ELR (cell line): Measurements from ENCODE around the gene GATD1.

ENCODE experiments used
- DNase-seq: peaks from one replicate; pipeline ENCODE4 v3.0.0-alpha.2; 2015; ENCODE audit warnings: low read depth

The GATD1 gene

DNA sequence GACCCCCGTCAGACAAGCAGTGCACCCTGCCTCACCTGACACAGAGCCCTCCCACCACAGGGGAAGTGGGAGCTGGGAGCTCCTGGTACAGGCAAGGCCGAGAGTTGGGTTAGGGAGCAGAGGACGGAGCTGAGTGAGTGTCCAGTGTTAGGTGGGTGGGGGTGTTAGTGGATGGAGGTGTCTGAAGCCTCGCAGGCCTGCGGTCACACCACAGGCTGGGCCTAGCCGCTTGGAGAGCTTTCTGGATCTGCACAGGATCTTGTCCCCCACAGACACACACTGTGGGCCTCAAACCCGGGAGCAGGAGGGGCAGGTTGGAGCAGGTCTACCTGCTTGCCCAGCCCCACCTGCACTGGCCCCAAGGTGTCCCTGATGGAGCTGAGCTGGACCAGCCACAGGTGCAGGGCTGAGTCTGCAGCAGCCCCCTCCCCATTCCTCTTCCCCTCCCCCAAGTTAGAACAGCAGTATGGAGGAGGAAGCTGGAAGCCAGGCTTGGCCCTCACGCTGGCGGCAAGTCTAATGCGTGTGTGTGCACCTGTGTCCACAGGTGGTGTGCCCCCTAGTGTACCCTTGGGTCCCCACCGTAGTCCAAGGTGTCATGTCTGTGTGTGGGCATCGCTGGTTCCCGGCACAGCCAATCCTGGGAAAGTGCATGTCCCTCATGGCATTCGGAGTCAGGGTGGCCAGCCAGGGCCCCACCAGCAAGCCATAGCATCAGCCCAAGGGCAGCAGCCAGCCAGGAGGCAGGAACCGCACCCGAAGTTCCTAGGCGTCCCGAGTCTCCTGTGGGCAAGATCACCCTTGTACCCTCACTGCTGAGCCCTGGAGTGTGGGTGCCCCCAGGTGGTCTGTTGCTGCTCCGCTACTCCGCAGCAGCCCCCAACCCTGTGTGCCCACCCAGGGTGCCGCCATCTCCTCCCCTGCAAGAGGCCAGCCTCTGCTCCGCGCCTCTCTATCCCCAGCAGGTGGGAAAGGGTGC lies 2.0 kb upstream of the GATD1 start:
- DNase-seq = no peak

DNA sequence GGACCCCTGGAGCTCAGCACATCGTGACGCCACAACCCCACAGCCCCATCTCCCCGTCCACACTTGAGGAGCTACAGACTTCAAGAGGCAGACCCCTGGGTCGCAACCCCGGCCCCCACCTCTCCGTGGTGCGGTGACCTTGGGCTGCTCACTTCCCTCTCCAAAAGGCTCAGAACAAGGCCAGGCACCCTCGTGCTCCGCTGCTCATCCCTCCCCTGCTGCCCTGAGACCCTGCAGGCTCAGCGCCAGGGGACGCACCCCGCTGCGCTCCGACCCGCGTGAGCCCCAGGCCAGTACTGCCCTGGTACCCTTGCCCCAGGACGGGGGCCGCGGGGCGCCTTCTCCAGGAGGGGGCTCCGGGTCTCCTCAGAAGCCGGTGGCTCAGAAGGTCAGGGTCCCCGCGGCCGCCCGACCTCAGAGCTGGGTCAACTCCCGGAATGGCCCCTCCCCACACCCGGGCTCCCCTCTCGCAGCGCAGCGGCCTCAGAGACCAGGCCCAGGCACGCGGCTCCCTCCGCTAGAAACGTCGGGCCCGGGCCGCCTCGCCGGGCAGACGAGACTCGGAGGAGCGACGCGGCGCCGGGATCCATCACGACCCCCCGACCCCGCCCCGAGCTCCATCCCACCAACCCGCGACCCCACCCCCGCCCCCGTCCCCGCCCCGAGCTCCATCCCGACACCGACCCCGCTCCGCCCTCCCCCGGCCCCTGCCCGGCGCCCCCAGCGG lies 563 bp downstream of the GATD1 start:
- DNase-seq = peak; percentile 56

DNA sequence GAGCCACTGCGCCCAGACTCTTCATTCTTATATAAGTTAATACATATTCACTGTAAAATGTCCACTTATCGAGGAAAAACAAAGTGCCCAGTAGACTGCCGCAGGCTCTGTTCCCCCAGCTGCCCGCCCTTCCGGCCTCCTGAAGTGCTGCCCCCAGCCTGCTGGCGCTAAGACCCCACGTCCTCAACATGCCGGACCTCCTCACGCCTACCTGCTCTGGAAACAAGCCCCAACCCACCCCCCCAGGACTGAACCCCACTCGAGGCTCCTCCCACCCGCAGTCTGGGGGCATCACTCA lies 1.1 kb downstream of the GATD1 start:
- DNase-seq = peak; percentile 24

DNA sequence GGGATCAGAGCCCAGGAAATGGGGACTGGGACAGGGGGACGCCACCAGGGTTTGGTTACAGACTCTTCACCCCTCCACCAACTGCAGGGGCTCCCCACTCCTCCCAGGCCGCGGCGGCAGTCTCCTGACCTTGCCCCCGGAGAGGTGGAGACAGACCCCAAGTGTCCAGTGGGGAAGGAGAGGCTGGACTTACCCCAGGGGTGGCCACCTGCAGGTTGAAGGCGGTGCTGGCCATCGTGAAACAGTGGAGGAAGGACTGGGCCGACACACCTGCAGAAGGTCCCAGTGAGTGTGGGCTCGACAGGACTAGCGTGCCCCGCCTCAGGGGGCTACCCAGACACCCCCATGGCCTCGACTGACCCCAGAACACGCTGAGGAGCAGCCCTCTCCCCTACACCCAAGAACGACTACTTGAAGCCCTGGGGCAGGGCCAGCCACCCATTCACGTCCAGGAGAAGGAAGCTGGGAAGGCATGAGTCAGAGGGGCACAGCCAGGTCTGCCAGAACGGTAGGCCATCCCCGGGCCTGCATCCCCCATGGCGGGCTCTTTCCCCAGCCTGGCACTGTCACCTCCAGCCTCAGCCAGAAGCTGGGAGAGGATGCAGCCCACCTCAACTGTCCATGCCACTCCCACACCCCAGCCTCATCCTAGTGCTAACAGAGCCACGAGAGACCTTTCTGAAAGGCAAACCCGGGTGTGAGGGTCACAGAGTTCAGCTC lies 2.3 kb downstream of the GATD1 start:
- DNase-seq = peak; percentile 75

DNA sequence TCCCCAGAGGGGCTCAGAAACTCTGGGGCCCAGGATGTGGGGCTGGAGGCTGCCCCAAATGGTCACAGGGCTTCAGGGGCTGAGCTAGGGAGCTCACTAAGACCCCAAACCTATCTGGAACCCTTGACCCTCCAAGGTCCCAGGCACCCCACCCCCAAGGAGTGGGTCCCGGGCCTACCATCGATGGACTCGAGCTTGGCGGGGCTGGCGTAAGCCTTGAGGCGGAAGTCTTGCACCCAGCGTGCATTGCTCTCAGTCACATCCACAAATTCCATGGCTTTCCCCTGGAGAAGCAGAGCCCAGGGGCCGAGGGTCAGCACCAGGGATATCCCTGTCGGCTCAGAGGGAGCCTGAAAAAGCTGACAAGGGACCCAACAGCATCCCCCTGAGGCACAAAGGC lies 3.5 kb downstream of the GATD1 start:
- DNase-seq = no peak

DNA sequence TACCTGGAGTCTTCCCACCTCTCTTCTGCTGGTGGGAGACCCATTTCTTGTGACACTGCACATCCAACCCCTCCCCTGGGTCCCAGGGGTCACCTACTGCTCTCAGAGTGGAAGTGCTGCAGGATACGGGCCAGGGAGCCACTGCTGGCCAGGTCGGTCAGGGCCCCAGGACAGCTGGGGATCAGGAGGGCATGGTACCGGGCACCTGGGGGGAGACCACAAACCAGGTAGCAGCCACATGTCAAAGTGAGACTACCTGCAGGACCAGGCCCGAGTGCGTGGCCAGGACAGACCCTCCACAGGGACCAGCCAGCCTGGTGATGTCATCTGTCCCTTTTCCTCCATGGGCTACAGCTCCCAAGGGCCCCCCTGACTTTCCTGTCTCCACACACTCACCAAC lies 3.9 kb downstream of the GATD1 start:
- no peak for DNase-seq

DNA sequence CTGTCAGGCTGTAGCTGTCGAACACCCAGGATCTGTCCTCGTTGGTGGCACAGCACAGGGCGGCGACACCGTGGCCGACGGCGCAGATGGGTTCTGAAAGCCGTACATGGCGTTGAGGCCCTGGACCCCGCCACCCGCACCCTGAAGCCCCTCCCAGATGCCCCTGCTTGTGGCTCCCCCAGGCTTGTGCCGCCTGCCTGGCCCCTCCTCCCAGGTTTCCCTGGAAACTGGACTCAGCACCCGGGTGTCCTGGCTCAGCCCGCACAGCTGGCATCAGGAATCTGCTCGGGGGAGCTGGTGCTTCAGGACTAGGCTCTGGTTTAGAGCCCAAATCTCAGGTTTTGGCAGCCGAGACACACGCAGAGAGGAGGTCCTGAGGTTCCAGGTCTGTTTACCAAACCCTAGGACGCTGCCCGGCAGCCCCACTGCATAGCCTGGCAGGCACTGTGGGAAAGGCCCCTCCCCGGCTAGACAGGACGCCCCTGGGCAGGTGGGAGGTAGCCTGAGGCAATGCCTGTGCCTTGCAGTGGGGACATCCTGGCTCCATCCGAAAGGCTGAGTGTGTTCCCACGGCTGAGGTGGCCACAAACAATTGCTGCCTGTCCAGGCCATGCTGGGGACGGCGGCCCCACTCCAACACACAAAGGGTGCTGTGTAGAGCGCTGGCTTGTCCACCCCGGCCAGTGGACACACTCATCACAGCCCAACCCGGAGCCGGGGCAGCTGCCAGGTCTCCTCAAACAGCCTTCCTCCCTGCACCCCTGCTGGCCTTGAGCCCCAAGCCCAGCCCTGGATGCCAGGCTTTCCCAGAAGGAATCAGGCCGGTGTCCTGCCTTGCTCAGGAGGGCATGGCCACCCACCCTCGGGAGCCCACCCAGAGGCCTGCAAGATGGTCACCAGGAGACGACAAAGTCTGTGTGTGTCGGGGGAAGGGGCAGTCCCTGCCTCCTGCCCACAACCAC lies 4.6 kb downstream of the GATD1 start:
- no peak for DNase-seq

DNA sequence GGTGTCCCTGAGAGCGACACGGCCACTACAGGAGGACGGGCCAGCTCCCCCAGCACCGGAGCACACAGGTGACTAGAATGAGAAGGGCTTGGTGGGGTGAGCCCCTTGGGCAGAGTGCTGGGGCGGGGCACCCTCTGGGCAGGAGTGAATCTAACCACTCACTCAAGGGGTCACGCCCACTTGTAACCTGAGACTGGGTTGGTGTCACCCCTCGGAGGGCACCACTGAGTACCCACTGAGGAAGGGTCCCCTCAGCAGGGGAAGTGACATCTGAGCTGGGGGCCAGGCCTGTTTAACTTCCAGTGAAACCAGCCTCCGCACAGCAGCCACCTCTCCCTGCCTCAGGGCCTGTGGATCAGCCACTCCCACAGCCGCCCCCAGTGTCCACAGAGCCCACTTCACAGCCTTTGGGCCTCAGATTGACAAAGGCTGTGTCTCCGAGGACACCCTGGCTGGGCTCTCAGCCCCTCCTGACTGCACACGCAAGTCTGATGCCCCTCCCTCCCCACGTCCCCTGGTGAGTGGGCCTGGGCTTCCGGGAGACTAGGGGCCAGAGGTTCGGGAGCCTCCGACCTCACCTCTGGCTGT lies 5.6 kb downstream of the GATD1 start:
- no peak for DNase-seq

DNA sequence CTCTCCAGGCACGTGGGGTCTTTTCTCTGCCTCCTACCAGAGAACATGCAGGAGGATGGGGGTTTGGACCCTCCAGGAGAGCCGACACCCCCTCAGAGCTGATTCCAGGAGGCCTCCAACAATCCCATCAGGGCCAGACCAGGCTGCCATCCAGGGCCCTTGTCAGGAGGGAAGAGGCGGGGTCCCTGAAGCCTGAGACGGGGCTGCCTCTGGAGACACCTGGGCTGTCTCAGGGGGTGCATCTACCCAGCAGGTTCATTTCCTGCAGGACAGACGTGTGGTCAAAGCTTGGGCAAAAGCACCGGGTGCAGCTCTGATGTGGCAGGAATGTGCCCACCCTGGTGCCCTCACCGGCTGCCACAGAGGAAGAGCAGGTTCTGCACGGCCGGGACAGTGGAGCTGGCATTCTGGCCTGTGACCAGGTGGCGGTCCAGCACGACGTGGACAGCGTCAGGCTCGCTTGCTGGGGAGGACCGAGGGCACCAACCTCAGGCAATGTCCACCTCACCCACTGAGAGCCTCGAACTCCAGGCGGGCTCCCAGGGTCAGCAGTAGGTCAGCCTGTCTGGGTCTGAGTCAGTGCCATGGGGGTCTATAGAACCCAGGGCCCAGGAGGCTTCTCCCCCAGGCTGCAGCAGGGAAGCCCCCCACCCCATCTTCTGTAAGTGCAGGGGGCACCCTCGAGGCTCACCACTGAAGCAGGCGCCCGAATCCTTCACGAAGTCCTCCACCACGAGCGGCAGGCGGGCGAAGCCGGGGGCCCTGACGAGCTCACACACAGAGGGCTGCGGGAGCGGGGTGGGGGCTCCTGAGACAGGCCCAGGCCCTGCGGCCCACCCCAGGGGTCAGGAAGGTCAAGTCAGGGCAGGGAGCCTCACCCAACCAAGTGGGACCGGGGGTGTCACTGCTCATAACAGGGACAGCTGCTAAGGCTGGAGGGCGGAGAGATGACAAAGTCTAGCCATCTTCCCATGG lies 6.4 kb downstream of the GATD1 start:
- DNase-seq = no peak

DNA sequence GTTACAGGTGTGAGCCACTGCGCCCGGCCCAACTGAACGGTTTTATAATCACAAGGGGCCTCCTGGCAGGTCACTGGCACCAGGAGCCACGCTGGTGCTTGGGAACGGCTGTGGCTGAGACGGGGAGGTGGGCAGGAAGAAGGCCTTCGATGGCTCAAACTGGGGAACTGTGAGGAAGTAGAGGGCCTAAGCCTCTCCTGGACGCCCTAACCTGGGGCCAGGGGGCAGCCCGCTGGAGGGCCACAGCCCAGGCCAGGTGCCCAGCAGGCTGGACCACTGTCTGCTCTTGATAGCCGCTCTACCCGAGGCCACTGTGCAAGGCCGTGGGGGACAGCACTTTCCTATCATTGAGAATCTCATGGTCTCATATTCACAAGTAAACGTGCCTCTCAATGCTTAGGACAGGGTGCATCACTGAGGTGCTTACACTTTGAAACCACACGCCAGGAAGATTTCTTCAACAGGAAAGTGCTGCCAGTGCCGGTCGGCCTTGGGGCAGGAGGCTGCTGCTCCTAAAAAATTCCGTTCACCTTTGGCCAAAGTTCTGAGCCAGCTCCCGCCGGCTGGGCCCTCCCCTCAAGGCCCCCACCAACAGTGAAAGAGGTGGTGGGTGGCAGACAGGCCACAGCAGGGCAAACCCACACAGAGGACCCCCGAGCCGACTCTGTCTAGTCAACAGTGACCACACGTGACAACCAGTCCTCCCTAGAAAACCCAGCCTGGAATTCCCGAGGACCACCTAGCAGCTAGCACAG lies 7.2 kb downstream of the GATD1 start:
- DNase-seq = no peak

DNA sequence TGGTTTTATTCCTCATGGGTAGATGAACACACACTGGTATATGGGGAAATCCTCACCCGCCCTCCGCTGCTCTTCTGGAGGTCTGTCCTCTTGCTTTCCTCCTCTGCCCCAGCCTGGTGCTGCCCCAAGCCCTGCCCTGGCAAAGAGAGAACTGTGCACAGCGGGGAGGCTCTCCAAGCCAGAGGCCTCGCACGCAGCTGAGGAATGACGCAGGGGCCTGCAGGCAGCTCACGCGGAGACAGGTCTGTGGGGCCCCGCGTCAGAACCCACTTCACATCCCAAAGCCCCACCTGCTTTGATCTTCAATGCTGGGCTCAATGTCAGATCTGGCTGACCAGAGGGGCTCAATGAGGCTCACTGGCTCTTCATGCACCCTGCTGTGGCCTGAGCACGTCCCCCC lies 10.0 kb downstream of the GATD1 start:
- DNase-seq = no peak

DNA sequence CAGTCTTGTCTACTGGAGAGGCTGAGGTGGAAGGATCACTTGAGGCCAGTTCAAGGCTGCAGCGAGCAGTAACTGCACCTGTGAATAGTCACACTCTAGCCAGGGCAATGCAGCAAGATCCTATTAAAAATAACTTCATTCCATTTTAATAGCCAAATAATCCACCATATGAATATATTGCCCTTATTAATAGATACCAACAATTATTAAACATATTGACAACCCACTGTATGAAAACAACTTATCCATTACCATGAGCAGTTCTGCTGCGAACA lies 10.4 kb downstream of the GATD1 start:
- DNase-seq = no peak

DNA sequence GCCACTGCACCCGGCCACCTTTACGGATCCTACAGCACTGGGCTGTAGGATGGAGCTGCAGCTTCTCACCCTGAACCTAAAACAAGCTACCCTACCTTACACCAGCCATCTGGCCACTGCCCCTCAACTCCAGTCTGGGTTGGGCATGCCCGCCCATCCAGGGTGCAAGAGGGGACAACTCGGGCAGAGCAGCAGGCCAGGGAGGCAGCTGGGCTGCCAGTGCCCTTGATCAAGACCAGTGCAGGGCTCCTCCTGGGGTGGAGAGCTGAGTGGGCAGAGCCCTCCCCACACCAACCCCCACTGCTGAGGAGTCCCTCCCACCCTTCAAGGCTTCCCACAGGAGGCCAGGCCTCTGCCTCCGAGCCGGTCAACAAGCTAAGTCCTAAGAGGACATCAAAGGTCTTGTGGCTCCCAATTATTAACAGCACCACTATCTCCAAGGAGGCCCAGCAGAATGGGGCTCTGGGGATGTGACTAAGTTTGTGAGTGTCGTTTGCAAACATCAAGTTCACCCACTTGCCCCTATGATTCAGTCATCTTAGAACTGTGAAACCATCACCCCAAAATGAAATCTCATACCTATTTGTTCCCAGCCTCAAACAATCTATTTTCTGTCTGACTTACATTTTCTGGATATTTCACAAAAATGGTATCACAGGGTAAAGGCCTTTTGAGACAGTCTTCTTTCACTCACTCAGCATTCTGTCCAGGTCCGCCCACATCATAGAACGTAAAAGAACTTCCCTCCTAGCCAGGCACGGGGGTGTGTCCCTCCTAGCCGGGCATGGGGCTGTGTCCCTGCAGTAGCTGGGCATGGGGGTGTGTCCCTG lies 11.0 kb downstream of the GATD1 start:
- DNase-seq = no peak

DNA sequence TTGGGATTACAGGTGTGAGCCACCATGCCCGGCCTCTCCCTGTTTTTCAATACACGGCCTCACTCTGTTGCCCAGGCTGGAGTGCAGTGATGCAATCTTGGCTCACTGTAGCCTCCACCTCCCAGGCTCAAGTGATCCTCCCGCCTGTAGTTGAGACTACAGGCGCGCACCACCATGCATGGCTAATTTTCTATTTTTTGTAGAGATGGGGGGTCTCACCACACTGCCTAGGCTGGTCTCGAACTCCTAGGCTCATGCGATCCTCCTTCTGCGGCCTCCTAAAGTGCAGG lies 11.5 kb downstream of the GATD1 start:
- no peak for DNase-seq

DNA sequence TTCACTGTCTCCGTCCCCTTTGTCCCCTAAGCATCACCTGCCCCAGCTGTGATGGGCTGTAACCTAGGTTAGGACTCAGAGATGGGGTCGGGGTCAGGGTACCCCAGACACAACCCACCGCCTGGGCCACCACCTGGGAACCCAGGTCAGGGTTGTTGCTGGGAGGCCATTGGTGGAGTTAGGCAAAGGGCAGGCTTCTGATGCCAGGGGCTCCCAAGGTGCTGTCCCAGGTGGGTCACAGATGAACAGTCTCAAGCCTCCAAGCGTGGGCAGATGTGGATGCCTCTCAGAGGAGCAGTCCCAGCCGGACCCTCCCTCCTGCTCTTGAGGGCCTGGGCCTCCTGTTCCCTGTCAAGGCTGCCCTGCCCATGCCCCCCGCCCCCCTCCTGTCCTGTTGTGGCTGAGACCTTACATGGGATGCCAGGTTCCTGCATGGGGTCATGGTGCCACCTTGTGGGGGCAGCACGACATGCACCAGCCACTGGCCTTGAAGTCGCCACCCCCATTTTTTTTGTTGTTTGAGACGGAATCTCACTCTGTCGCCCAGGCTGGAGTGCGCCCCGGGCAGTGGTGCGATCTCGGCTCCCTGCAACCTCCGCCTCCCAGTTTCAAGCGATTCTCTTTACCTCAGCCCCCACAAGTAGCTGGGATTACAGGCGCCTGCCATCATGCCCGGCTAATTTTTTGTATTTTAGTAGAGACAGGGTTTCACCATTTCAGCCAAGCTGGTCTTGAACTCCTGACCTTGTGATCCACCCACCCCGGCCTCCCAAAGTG lies 12.1 kb downstream of the GATD1 start:
- DNase-seq = peak; percentile 70

DNA sequence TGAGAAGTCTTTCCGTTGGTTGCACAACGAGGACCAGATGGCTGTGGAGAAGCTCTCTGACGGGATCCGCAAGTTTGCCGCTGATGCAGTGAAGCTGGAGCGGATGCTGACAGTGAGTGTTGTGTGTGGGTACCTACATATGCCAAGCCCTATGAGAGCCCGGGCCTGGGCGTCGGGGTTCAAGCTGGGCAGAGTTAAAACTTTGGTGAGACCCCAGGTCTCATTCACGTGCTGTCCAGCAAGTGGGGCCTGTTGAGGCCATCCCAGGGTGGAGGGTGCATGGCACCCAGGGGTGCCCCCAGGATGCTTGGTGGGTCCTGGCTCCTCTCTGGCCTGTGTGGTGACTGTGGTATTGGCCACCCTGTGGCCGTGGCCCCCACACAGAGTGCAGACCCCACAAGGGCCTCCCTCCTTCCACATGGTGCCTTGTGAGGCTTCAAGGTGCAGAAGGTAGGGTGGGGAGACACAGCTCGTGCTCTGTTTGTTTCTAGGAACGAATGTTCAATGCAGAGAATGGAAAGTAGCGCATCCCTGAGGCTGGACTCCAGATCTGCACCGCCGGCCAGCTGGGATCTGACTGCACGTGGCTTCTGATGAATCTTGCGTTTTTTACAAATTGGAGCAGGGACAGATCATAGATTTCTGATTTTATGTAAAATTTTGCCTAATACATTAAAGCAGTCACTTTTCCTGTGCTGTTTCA lies 12.8 kb downstream of the GATD1 start:
- DNase-seq = no peak

DNA sequence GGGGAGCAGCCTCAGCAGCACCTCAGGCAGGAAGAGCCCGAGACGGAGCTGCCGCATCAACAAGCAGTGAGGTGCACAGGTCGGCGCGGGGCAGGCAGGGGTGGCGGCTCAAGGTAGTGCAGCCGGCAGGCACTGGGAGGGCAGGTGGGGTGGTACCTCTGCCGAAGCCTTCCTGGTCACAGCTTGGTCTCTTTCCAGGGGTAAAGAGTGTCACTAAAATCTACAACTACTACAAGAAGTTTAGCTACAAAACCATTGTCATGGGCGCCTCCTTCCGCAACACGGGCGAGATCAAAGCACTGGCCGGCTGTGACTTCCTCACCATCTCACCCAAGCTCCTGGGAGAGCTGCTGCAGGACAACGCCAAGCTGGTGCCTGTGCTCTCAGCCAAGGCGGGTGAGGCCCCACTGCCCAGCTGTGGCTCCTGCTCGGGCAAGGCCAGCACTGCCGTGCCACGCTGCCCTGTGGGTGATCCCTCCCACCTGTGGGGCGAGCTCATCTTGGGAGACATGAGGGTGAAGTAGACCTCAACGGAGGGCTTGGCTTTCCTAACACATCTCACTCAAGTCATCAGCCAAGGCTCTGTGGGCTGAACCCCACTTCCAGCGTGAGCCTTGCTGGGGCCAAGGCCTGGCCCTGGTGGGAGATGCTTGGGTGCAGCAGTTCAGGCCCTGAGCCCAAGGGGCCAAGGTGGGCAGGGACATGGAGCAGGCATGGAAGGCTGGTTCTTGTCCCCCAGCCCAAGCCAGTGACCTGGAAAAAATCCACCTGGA lies 13.6 kb downstream of the GATD1 start:
- DNase-seq = no peak
